ENCODE data around the gene GREB1.

DNA sequence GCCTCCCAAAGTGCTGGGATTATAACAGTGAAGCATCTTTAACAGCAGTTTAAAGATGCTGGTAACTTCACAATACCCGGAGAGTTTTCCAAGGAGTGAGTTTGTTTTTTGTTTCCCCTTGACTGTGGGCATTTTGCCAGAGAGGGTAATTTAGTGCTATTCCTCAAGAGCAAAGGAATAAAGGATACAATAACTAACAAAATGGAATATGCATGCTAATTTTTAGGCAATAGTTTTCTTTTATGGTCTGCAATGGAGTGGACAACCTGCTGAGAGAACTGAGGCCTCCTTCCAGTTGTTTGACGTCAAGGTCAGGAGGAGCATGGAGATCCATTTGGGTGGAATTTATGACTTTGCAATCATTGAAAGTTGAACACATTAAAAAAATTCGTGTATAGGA lies 15.9 kb upstream of the GREB1 start:
- TF ChIP-seq, protein P1, sequence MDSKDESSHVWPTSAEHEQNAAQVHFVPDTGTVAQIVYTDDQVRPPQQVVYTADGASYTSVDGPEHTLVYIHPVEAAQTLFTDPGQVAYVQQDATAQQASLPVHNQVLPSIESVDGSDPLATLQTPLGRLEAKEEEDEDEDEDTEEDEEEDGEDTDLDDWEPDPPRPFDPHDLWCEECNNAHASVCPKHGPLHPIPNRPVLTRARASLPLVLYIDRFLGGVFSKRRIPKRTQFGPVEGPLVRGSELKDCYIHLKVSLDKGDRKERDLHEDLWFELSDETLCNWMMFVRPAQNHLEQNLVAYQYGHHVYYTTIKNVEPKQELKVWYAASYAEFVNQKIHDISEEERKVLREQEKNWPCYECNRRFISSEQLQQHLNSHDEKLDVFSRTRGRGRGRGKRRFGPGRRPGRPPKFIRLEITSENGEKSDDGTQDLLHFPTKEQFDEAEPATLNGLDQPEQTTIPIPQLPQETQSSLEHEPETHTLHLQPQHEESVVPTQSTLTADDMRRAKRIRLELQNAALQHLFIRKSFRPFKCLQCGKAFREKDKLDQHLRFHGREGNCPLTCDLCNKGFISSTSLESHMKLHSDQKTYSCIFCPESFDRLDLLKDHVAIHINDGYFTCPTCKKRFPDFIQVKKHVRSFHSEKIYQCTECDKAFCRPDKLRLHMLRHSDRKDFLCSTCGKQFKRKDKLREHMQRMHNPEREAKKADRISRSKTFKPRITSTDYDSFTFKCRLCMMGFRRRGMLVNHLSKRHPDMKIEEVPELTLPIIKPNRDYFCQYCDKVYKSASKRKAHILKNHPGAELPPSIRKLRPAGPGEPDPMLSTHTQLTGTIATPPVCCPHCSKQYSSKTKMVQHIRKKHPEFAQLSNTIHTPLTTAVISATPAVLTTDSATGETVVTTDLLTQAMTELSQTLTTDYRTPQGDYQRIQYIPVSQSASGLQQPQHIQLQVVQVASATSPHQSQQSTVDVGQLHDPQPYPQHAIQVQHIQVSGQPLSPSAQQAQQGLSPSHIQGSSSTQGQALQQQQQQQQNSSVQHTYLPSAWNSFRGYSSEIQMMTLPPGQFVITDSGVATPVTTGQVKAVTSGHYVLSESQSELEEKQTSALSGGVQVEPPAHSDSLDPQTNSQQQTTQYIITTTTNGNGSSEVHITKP (tag by site-specific recombination; IDR thresholded peaks at IDR 0.05), result no peak
- TF ChIP-seq ZNF274 (IDR thresholded peaks at IDR 0.05; ENCODE audit: low read length), result no peak
- TF ChIP-seq ZNF274 (tag by site-specific recombination; IDR thresholded peaks at IDR 0.05; ENCODE audit: borderline replicate concordance), result no peak
- TF ChIP-seq ZNF302 (tag by site-specific recombination; IDR thresholded peaks at IDR 0.05; ENCODE audit: low read depth), result no peak
- no peak for TF ChIP-seq KLF16 (tag by site-specific recombination; IDR thresholded peaks at IDR 0.05)
- TF ChIP-seq CTCF (tag by site-specific recombination; IDR thresholded peaks at IDR 0.05), result no peak
